HEK293 (cell line): Measurements from ENCODE around the gene NUMB.

Experiments used
- CTCF ChIA-PET: fragments of 350-600 bp; formaldehyde crosslinking; extraction: SDS; loops from one replicate; lab custom pipeline; 2021; ENCODE audit warnings: antibody characterized with exemption; lab: Yijun Ruan, JAX
- POLR2A ChIA-PET: fragments of 300-600 bp; formaldehyde crosslinking; extraction: SDS; loops from one replicate; lab custom pipeline; 2020; ENCODE audit warnings: antibody characterized with exemption, inconsistent platforms; lab: Yijun Ruan, JAX
- H3K27ac ChIP-seq: fragments of 200-500 bp; sonication (Bioruptor generic); 2 replicates; pipeline ENCODE4 v1.5.1; 2014; ENCODE audit warnings: low read depth, low read length, control low read depth, inconsistent platforms; ENCODE audit errors: extremely low read depth
- H3K36me3 ChIP-seq, 2 experiments: fragments of 200-500 bp in 1 of 2; sonication (Bioruptor generic) in 1 of 2; 1 replicate in 1 of 2; 2 replicates in 1 of 2; pipeline ENCODE4 v1.5.1; 2014 to 2017; ENCODE audit warnings: inconsistent platforms in 2 of 2, low read length in 2 of 2; ENCODE audit not compliant: control insufficient read depth in 2 of 2, insufficient read depth in 1 of 2
- H3K4me1 ChIP-seq: fragments of 200-500 bp; sonication (Bioruptor generic); 2 replicates; pipeline ENCODE4 v1.5.1; 2014; ENCODE audit warnings: mild to moderate bottlenecking, low read length, inconsistent platforms; ENCODE audit not compliant: control insufficient read depth, insufficient read depth
- H3K4me3 ChIP-seq: 2 replicates; pipeline ENCODE4 v1.5.1; 2011; ENCODE audit warnings: low read depth, mild to moderate bottlenecking, control low read depth, low read length, moderate library complexity
- H3K9me3 ChIP-seq: fragments of 200-500 bp; sonication (Bioruptor generic); 2 replicates; pipeline ENCODE4 v1.5.1; 2014; ENCODE audit warnings: low read depth, low read length, inconsistent platforms; ENCODE audit not compliant: control insufficient read depth, insufficient read depth
- EGR2 ChIP-seq: fragments of 450-650 bp; formaldehyde crosslinking; IDR thresholded peaks from 2 replicates; pipeline ENCODE4 v1.5.1; 2016; ENCODE audit warnings: low read depth, missing biosample characterization, missing genetic modification characterization
- GLI2 ChIP-seq: fragments of 450-650 bp; formaldehyde crosslinking; IDR thresholded peaks from 2 replicates; pipeline ENCODE4; 2017; ENCODE audit warnings: missing biosample characterization, missing genetic modification characterization, low read depth, borderline replicate concordance
- GLI4 ChIP-seq: fragments of 450-650 bp; formaldehyde crosslinking; IDR thresholded peaks from 2 replicates; pipeline ENCODE4 v1.5.1; 2016; ENCODE audit warnings: missing biosample characterization, missing genetic modification characterization
- HOXA7 ChIP-seq: sonication (generic); formaldehyde crosslinking; IDR thresholded peaks from 2 replicates; pipeline ENCODE4 v1.8.1; 2022; ENCODE audit warnings: missing genetic modification reagents, borderline replicate concordance
- HOXD13 ChIP-seq: sonication (generic); formaldehyde crosslinking; IDR thresholded peaks from 2 replicates; pipeline ENCODE4 v1.8.0; 2022; ENCODE audit warnings: missing genetic modification reagents, borderline replicate concordance
- MEIS1 ChIP-seq: sonication (generic); formaldehyde crosslinking; IDR thresholded peaks from 2 replicates; pipeline ENCODE4 v1.8.1; 2022; ENCODE audit warnings: missing genetic modification reagents, mild to moderate bottlenecking, borderline replicate concordance
- PRDM10 ChIP-seq: fragments of 450-650 bp; formaldehyde crosslinking; IDR thresholded peaks from 2 replicates; pipeline ENCODE4 v1.5.1; 2016; ENCODE audit warnings: missing biosample characterization, missing genetic modification characterization
- ZBTB8A ChIP-seq: fragments of 450-650 bp; formaldehyde crosslinking; IDR thresholded peaks from 2 replicates; pipeline ENCODE4 v1.5.1; 2016; ENCODE audit warnings: missing biosample characterization, missing genetic modification characterization
- ZFHX2 ChIP-seq: fragments of 450-650 bp; formaldehyde crosslinking; conservative IDR thresholded peaks from 2 replicates; pipeline ENCODE4 v1.5.1; 2016; ENCODE audit warnings: missing biosample characterization, missing genetic modification characterization
- ZNF121 ChIP-seq: fragments of 450-650 bp; formaldehyde crosslinking; IDR thresholded peaks from 2 replicates; pipeline ENCODE4 v1.5.1; 2016; ENCODE audit warnings: missing biosample characterization, missing genetic modification characterization
- ZNF169 ChIP-seq: fragments of 450-650 bp; formaldehyde crosslinking; IDR thresholded peaks from 2 replicates; pipeline ENCODE4 v1.5.1; 2016; ENCODE audit warnings: missing biosample characterization, missing genetic modification characterization
- ZNF184 ChIP-seq: fragments of 450-650 bp; IDR thresholded peaks from 2 replicates; pipeline ENCODE4 v1.5.1; 2018; ENCODE audit warnings: missing biosample characterization, mild to moderate bottlenecking, missing genetic modification characterization
- ZNF19 ChIP-seq: fragments of 450-650 bp; formaldehyde crosslinking; IDR thresholded peaks from 2 replicates; pipeline ENCODE4; 2016; ENCODE audit warnings: missing biosample characterization, missing genetic modification characterization, low read depth
- ZNF211 ChIP-seq: fragments of 450-650 bp; formaldehyde crosslinking; IDR thresholded peaks from 2 replicates; pipeline ENCODE4 v1.5.1; 2016; ENCODE audit warnings: low read depth, missing biosample characterization, missing genetic modification characterization
- ZNF24 ChIP-seq: fragments of 450-650 bp; formaldehyde crosslinking; IDR thresholded peaks from 2 replicates; pipeline ENCODE4 v1.5.1; 2016; ENCODE audit warnings: missing biosample characterization, missing genetic modification characterization
- ZNF248 ChIP-seq: fragments of 450-650 bp; formaldehyde crosslinking; IDR thresholded peaks from 2 replicates; pipeline ENCODE4 v1.5.1; 2017; ENCODE audit warnings: missing biosample characterization, missing genetic modification characterization
- ZNF366 ChIP-seq: fragments of 450-650 bp; formaldehyde crosslinking; conservative IDR thresholded peaks from 2 replicates; pipeline ENCODE4 v1.5.1; 2016; ENCODE audit warnings: missing biosample characterization, missing genetic modification characterization
- ZNF449 ChIP-seq: fragments of 450-650 bp; formaldehyde crosslinking; IDR thresholded peaks from 2 replicates; pipeline ENCODE4 v1.5.1; 2017; ENCODE audit warnings: missing biosample characterization, mild to moderate bottlenecking, missing genetic modification characterization, moderate library complexity
- ZNF510 ChIP-seq: fragments of 450-650 bp; formaldehyde crosslinking; IDR thresholded peaks from 2 replicates; pipeline ENCODE4 v1.5.1; 2018; ENCODE audit warnings: mild to moderate bottlenecking, missing genetic modification characterization, missing biosample characterization; ENCODE audit not compliant: insufficient replicate concordance
- ZNF561 ChIP-seq: fragments of 450-650 bp; IDR thresholded peaks from 2 replicates; pipeline ENCODE4 v1.5.1; 2018; ENCODE audit warnings: missing biosample characterization, missing genetic modification characterization, borderline replicate concordance
- ZNF623 ChIP-seq: fragments of 450-650 bp; formaldehyde crosslinking; IDR thresholded peaks from 2 replicates; pipeline ENCODE4 v1.5.1; 2016; ENCODE audit warnings: missing biosample characterization, missing genetic modification characterization
- ZNF645 ChIP-seq: fragments of 450-650 bp; formaldehyde crosslinking; IDR thresholded peaks from 2 replicates; pipeline ENCODE4; 2016; ENCODE audit warnings: missing biosample characterization, missing genetic modification characterization
- ZNF654 ChIP-seq: fragments of 450-650 bp; formaldehyde crosslinking; IDR thresholded peaks from 2 replicates; pipeline ENCODE4 v1.5.1; 2016; ENCODE audit warnings: low read depth, missing biosample characterization, missing genetic modification characterization
- ZNF660 ChIP-seq: fragments of 450-650 bp; IDR thresholded peaks from 2 replicates; pipeline ENCODE4 v1.5.1; 2018; ENCODE audit warnings: missing biosample characterization, mild to moderate bottlenecking, missing genetic modification characterization
- ZNF785 ChIP-seq: fragments of 450-650 bp; formaldehyde crosslinking; IDR thresholded peaks from 2 replicates; pipeline ENCODE4 v1.5.1; 2016; ENCODE audit warnings: missing biosample characterization, missing genetic modification characterization
- ZSCAN4 ChIP-seq: fragments of 450-650 bp; formaldehyde crosslinking; IDR thresholded peaks from 2 replicates; pipeline ENCODE4 v1.5.1; 2017; ENCODE audit warnings: missing biosample characterization, missing genetic modification characterization

NUMB gene

GRCh38 chr14:73443758-73444157 is 14.6 kb downstream of the NUMB start:
- H3K4me3 ChIP-seq: no peak overlapping the region
- TF ChIP-seq ZFHX2 (tag by site-specific recombination): peak; percentile 39
- TF ChIP-seq ZNF248: no peak
- peak; percentile 28; the same call in 1 of the 2 replicates for TF ChIP-seq EGR2 (tag by site-specific recombination)
- POLR2A ChIA-PET: interaction anchor here (0.5 to 1.0 kb wide), 3 partner anchors 13 to 21 kb away, joined by 3 read pairs; no protein-coding TSS in a partner anchor
- CTCF ChIA-PET: interaction anchor here (1.3 kb wide), 1 partner anchor 19 kb away, joined by 5 read pairs; no protein-coding TSS in a partner anchor
- H3K4me1 ChIP-seq: peaks cover 8% of the 10 kb centered on the region; the same call in 1 of the 2 replicates
- H3K36me3 ChIP-seq: no peaks in the 10 kb centered on the region; a peak in 1 of 3 replicates
- H3K9me3 ChIP-seq: no peaks in the 10 kb centered on the region
- no peak overlapping the region for H3K27ac ChIP-seq

- peak; percentile 79 for TF ChIP-seq ZNF121
- TF ChIP-seq ZNF561: no peak
- TF ChIP-seq HOXA7: no peak
- no peak for TF ChIP-seq ZNF645 (tag by site-specific recombination)
- no peak for TF ChIP-seq ZNF449 (tag by site-specific recombination)
- no peak for TF ChIP-seq ZNF654 (tag by site-specific recombination)
- ChIA-PET POLR2A (interaction anchor here (1.9 kb wide), 1 partner anchor 17 kb away, joined by 12 read pairs; the partner anchor contains the start of gene NUMB), CTCF (interaction anchor here (0.6 kb wide), 1 partner anchor 27 kb away, joined by 3 read pairs; no protein-coding TSS in a partner anchor)
These were observed 17.1 kb downstream of the NUMB start for GRCh38 chr14:73441286-73441685.

GRCh38 chr14:73438993-73439392 is 19.4 kb downstream of the NUMB start:
- Histone ChIP-seq H3K27ac (no peak overlapping the region), H3K36me3 (no peaks in the 10 kb centered on the region; a peak in 1 of 3 replicates), H3K9me3 (no peaks in the 10 kb centered on the region), H3K4me1 (0 out of 2 replicates have a peak, but pooled peaks cover 2% of the 10 kb centered on the region), H3K4me3 (no peak overlapping the region)
- ChIA-PET POLR2A (no interaction called here), CTCF (no interaction called here)
- TF ChIP-seq PRDM10 (no peak), HOXD13 (no peak), ZNF19 (tag by site-specific recombination) (no peak), ZNF184 (no peak), ZNF510 (tag by site-specific recombination) (no peak), GLI2 (tag by site-specific recombination) (no peak), ZNF660 (tag by site-specific recombination) (no peak), ZNF24 (tag by site-specific recombination) (no peak), GLI4 (tag by site-specific recombination) (no peak), ZNF211 (tag by site-specific recombination) (no peak), ZBTB8A (no peak), ZNF785 (tag by site-specific recombination) (no peak), ZNF169 (tag by site-specific recombination) (no peak), ZNF366 (no peak), ZNF623 (tag by site-specific recombination) (no peak), MEIS1 (no peak), ZSCAN4 (no peak)

More at GRCh38 chr14:73441286-73441685, 17.1 kb downstream of the NUMB start:
- Histone ChIP-seq H3K4me1 (peaks cover 8% of the 10 kb centered on the region; the same call in 1 of the 2 replicates), H3K27ac (no peak overlapping the region), H3K36me3 (no peaks in the 10 kb centered on the region; a peak in 1 of 3 replicates), H3K4me3 (no peak overlapping the region), H3K9me3 (no peaks in the 10 kb centered on the region)
